Activated gamma-delta T cell treated with Interleukin-2 at 50 U/mL for 16 hours (primary cell): Measurements from ENCODE around the gene PAPPA2.
"Not testable (repeated sequence)": the region's sequence is repeated elsewhere in the genome, so short reads cannot be mapped to it uniquely, and the experiment has no call there.

Experiments used
- DNase-seq: peaks from one replicate; pipeline ENCODE4 v3.0.0-alpha.2; 2020

Gene PAPPA2

DNA sequence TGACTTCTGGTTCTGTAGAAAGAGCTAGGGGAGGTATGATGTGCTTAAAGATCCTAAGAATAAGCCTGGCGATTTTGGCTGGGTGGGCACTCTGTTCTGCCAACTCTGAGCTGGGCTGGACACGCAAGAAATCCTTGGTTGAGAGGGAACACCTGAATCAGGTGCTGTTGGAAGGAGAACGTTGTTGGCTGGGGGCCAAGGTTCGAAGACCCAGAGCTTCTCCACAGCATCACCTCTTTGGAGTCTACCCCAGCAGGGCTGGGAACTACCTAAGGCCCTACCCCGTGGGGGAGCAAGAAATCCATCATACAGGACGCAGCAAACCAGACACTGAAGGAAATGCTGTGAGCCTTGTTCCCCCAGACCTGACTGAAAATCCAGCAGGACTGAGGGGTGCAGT, 93.3 kb downstream of the PAPPA2 start:
- no peak for DNase-seq

DNA sequence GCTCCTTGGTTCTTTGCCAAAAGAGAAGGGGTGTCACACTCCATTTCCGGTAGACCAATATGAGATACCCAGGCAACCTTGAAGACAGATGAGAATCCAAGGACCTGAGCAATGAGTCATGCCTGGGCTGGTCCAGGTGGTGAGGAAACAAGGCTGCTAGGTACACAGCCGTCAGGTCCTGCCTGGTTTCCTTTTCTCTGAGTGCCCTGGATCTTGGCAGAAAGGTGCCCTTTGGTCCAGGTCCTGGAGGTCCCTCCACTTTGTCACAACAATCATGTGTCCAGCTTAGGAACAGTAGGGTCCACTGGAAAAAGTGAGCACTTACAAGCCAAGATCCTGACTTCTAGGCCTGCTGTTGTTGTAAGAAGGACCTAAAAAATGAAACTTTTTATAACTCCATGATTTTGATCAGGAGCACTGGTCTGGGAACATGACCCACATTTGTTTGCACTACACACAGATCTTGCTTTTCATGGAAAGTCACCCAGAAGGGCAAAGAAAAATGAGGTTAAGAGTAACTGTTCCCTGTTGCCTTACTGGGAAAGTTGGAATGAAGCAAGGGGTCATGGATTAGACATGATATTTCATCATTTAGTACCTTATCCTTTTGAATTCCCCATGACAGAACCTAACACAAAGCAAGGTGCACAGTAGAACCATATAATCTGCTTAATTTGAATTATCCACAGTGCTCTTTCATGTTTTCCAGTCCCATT, 94.7 kb downstream of the PAPPA2 start:
- DNase-seq: no peak

DNA sequence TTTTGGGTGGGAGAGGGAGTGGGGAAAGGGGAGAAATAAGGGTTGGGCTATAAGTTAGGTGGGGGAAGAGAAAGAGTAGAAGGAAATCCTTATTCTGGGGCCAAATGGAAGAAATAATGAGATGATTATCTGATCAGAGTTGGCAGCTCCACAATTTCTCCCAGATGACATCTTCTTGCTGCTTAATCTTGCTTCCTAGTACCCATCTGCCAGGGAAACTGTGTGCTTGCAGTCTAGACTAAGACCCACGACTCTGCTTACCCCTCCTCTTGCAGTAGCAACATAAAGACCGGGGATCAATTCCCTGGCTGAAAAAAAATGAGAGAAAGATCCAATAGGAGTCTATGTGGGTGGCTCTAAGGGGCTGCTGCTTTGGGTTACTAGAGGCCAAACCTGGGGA, 95.6 kb downstream of the PAPPA2 start:
- no peak for DNase-seq

DNA sequence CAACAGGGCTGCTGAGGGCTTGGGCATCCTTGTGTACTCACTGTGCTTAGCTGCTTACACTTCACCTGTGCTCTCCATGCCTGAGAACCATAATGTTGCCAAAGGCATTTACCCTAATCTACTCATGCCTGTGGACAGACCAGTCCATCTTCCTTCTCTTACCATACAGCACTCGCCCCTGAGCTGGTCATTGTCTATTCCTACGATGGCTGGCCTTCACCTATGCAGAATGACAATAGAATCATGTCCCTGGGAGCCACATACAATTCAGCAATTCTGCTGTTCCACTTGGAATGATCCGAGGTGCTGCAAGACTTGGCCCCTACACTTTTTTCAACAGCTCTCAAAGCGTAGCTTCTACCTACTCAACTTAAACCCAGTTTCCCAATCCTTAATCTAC, 96.5 kb downstream of the PAPPA2 start:
- DNase-seq: no peak

DNA sequence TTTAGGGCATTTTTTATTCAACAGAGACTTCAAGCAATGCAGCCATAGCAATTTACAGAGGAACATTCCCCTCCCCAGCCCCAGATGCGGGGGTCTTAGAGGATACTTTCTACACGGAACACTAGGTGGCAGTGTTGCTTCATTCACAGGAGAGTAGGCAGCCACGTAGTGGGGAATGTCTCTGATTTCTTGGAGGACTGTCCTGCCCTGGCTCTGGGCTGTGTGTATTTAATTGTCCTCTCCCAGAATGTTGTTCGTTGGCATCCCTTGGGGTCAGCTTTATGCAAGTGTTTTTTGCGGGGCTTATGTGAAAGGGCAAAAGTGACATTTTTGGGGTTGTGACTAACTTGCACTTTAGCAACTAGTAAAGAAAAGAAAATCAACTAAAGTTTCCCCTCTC, 96.9 kb downstream of the PAPPA2 start:
- no peak for DNase-seq

DNA sequence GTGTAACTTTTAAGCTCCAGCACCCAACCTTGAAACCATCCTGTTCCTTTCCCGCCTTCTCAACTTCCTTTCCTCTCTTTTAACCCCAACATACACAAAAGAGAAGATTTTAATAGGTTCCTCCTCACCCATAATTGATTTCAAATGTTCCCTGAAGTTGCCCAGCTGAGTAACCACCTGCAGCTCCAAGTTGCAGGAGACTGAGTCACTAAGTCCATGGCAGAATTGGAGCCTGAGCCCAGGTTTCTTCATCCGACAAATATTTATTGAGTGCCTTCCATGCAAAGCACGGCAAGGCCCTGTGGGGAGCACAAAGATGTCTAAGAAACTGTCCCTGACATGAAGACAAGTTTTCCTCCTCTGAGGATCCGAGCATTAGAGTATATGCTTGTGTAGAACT, 97.7 kb downstream of the PAPPA2 start:
- DNase-seq: no peak

DNA sequence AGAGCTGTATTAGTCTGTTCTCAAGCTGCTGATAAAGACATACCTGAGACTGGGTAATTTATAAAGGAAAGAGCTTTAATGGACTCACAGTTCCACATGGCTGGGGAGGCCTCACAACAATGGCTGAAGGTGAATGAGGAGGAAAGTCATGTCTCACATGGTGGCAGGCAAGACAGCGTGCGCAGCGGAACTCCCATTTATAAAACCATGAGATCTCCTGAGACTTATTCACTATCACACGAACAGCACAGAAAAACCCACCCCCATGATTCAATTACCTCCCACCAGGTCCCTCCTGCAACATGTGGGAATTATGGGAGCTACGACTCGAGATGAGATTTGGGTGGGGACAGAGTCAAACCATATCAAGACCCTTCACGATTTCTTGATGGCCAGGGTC, 98.8 kb downstream of the PAPPA2 start:
- DNase-seq: not testable (repeated sequence)

DNA sequence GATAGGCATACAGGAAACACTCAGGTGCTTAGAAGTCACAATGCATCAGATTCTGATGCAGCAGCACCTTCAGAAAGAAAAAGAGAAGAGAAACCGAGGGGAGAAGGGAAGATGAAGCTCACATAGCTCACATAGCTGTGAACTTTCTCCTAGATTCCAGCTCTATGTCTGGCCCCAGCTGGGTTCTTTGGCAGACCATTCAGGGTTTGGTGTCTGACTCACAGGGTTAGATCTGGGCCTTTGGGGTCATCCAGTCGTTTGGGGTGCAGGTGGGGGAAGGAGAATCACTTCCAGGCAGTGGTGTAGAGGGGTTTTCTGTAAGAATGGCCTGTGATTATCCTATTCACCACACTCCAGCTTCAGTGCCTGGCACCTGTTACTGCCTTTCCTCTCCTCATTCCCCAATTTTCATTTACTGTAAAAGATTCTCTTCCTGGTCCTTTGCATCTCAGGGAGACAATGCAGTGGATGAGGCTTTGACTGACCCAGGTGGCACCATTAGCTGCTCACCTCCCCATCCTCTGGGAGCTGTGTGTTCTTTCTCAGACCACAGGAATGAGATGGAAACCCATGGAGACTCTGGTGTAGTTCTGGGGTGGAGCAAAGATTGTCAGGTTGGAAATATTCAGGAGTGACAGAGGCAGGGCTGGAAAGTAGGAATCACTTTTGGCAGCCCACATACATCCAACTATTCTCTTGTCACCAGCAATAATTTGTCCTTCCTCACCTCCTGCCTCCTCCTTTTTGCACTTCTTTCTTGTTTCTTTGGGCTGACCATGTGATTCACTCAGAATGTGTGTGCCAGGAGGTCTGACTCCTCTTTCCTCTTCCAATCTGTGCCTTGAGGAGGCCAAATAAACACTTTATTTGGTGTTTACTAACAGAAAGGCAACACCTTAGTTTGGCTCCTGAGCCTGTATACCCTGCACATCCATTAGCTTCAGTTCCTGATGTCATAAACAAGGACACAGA, 103.3 kb downstream of the PAPPA2 start:
- no peak for DNase-seq

DNA sequence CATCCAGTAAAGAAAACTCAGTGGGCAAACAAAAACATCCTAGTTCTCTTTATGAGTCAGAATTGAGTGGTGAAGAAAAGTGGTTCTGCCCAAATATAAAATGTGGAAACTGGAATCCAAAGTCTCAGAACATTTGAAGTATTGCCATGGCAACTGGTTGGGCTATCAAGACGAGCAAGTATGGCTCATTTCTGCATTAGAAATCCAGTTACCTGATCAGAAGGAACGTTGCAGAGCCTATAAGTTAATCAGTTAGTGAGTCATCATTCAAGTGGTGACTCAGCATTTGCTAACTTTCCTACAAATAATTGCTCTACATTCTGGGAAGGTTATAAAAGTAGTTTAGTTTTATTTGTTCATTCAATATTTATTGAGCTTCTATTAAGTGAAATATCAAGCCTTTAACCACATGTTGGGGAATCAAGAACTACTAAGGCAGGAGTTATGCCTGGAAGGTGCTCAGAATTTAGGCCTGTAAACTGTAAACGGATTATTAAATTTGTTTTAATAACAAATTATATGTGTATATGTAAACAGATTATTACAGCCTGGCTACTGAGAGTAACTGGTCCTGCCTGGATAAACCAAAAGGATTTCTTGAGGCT, 104.3 kb downstream of the PAPPA2 start:
- no peak for DNase-seq

DNA sequence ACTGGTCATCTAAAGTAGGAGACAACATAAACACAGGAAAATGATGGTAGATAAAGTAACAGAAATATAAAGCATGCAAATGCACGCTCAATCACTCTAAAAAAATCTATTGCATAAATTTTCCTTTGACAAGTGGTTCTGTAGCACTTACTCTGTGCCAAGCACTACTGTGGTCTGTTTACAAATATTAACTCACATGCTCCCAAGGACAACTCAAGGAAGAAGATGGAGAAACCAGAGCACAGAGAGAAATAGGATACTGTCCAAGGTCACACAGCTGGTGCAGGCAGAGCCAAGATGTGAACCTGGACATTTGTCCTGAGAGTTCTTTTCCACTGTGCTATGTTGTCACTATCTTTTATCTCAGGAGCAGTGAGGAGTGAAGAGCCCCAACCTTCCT, 105.2 kb downstream of the PAPPA2 start:
- no peak for DNase-seq

DNA sequence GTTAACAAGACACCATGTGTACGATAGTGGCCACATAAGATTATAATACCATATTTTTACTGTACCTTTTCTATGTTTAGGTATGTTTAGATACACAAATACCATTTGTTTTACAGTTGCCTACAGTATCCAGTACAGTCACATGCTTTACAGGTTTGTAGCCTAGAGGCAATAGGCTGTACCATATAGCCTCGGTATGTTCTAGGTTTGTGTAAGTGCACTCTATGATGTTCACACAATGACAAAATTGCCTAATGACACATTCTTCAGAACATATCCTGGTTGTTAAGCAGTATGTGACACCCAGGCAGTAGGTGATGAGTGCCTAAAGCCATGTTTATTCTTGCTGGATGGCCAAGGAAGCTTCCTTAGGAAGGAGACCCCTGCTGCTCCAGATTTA, 111.8 kb downstream of the PAPPA2 start:
- no peak for DNase-seq

DNA sequence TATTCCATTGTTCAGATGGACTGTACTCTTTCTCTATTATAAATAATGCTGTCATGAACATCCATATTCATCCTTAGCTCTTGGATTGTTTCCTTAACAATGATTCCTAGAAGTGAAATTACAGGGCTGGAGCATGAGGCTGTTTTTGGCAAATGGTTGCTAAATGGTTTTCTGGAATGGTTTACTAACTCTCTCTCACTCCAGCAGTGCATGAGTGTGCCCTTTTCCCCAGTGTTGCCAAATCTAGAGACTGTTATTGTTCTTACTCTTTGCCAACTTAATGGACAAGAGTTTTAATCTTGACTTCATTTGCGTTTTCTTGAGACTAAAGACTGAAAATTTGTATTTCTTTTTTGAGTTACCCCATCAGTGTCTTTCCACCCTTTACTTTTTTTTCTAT, 113.0 kb downstream of the PAPPA2 start:
- no peak for DNase-seq

DNA sequence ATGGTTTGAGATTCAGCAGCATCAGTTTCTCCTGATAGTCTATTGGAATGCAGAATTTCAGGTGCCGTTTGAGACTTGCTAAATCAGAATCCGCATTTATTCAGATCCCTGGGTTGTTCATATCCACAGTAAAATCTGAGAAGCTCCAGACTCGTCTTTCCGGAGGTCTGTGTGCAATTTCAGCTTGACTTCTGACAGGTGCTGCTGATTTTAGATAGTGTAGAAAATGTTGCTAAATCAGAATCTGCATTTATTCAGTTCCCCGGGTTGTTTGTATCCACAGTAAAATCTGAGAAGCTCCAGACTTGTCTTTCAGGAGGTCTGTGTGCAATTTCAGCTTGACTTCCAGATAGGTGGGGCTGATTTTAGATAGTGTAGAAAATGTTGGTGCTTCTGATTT, 113.7 kb downstream of the PAPPA2 start:
- DNase-seq: no peak

DNA sequence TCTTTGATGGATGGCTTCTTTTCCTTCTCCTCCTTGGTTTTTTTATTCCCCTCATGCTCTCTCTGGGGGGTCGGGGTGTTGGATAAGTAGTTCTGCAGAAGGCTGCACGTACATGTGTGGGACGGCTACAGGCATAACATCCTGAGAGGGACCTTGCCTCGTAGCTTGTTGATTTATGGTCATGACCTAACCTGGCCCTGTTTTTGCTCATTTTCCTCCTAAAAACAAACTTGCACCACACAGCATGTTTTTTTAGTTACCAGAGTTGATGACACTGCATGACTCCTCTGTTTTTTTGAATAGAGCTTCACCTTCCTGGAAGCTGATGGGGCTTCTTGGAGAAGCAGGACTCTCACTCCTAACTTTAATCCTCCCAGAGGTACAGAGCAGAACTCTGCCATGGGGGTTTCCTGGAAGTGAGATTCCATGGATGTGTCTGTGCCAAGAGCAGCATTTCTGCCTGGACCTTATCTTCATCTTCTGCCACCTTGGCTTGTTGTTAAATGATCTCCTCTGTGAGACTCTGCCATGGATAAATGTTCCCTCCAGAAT, 114.7 kb downstream of the PAPPA2 start:
- no peak for DNase-seq

DNA sequence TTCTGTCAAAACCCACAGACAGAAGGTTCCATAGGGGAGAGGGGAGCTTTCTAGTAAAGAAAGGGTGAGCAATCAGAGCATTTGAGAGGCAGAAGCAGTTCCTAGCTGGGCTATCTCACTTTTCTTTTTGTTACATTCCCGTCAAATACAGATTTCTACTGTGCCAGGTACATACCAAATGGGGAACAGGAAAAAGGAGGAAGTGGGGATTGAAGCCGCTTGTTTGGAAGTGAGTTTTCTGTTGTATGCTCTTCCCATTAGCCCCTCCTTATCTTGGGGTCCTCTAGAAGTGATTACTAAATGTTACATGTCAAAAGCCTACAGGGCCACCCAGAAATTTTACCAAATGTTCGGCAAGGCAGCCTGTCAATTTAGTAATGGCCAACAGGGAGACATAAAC, 116.1 kb downstream of the PAPPA2 start:
- no peak for DNase-seq

DNA sequence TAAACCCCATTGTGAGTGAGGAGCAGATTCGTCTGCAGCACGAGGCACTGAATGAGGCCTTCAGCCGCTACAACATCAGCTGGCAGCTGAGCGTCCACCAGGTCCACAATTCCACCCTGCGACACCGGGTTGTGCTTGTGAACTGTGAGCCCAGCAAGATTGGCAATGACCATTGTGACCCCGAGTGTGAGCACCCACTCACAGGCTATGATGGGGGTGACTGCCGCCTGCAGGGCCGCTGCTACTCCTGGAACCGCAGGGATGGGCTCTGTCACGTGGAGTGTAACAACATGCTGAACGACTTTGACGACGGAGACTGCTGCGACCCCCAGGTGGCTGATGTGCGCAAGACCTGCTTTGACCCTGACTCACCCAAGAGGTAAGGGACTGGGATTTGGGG, 132.2 kb downstream of the PAPPA2 start:
- no peak for DNase-seq

DNA sequence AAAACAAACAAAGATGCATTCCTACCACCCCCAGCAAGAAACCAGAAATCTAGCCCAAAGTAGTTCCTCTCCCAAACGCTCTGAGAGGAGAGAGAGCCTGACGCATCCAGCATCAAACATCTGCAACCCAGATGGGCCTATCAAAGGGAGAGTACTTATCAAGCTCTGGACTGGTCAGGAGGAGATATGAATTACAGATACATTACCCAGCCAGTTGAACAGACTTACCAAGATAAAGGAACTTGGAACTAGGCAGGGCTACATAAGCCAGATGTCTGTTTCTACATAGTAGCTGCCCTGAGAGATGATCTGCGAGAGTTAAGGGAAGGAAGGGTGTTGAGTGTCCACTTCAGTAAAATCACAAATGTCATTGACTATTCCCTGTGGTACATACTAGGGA, 138.4 kb downstream of the PAPPA2 start:
- DNase-seq: no peak

DNA sequence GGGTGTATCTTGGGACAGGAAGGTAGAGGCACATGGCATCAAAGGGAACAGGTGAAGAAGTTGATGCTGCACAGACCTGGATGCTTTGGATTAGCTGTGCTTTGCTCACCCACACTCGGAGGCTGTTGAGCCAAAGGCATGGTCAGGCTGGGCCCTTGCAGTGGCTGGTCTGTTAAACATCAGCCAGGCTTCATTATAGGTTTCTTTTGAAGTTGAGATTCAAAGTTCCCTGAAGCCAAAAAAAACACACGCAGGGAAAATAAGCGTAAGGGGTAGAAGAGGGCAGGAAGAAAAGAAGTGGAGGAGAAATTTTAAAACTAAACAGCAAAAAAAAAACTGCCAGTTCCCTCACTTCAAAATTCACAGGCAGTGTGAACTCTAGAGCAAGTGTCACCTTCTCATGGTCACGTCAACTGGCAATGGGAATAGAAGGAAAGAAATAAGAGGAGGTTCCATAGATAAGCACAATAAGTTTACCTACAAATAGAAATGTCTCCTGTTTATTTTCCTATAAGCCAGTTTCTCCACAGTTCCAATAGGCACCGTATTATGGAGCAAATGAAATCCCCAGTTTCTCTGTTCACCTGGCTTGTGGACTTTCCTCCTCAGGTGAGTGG, 139.5 kb downstream of the PAPPA2 start:
- no peak for DNase-seq

DNA sequence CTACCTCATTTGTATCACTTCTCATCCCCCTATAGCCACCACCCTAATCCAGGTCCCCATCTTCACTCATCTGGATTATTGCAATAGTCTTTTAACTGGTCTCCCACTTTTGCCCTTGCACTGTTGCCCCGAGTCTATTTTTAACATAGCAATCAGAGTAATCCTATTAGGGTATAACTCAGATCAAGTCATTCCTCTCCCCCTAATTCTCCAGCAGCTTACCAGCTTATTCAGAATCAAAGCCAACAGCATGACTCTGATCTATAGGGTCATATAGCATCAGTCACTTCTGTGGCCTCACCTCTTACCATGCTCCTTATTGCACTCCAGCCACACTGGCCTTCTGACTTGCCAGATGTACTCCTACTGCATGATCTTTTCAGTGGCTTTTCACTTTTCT, 140.7 kb downstream of the PAPPA2 start:
- DNase-seq: no peak

DNA sequence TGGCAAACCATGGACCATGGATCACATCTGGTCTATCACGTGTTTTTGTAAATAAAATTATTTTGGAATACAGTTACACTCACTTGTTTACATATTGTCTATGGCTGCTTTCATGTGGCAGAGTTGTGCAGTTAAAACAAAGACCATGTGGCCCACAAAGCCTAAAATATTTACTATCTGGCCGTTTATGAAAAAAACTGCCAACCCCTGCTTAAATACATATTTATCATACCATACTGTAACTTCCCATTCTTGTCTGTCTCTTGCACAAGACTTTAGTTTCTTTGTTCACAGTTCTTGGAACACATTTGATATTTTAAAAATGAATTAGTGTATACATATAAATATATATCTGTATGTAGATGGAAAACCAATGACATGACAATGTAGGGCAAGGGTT, 141.5 kb downstream of the PAPPA2 start:
- DNase-seq: no peak

DNA sequence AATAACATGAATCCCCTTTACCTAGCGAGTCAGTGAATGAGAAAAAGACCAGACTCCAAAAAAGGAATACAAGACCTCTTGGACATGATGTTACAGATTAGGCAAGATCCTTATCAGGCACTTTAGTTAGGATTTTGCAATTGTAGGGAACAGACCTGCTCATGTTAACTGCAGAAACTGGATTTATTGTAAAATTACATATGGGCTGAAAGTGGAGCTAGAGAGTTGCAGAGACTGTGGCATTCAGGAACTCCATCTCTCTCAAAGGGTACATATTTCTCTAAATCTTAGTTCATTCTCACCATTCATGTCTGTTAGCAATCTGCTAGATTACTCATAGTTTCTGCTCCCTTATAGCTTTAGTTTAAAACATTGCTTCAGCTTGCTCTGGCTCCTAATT, 142.2 kb downstream of the PAPPA2 start:
- DNase-seq: no peak

DNA sequence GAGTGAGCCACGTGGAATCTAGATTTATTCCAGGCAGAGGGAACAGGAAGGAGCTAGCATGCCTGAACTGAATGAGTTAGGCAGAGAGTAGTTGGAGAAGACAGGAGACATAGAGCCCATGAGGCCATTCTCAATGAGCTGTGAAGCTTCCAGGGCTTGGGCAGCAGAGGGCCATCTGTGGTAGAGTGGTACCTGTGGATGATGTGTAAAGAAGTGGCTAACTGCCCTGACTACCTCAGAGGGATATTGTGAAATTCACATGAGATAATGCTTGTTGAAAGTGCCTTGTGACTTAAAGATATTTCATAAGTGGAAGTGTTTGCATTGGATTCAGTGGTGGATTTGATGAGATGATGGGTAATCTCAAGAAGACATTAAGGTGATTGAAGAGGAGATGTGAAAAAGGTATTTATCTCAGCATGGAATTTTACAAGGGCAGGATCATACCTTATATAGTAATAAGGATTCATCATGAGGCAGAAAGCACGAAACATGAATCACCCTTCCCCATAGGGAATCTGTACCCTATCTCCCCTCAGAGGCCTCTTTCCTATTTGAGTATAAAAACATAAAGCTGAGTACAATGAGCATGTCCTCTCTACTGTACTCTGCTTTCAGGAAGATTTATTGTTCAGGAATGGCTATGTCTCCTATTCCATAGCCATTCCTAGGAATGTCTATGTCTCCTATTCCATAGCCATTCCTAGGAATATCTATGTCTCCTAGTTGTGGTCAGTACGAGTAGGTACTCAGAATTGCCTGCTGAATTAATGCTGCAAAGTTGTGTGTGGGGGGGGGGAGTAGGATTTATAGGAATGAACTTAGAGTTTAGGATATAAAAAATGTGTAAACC, 146.8 kb downstream of the PAPPA2 start:
- DNase-seq: no peak
